Neural cell (in vitro differentiated cells): ENCODE measurements around the gene C1orf21. TPM values are rescaled to one million over a fixed set of nuclear protein-coding genes. Genes with fewer than 3 reads are reported as not detected.

ENCODE experiments used
- H2AFZ ChIP-seq: fragments of 200-600, 300-800 bp; sonication (generic), shearing (Covaris generic); 2 replicates; pipeline ENCODE4 v1.6.0; 2014; ENCODE audit warnings: low read depth, mild to moderate bottlenecking, antibody characterized with exemption, low read length, moderate library complexity
- H3F3A ChIP-seq: fragments of 200-600 bp; shearing (Covaris generic); 2 replicates; pipeline ENCODE4 v1.6.1; 2016; ENCODE audit warnings: mild to moderate bottlenecking, moderate library complexity, mixed read lengths, antibody characterized with exemption, low read length; ENCODE audit not compliant: insufficient read depth, poor library complexity, severe bottlenecking
- H3K27ac ChIP-seq: fragments of 200-600, 300-800 bp; sonication (generic), shearing (Covaris generic); 2 replicates; pipeline ENCODE4 v1.5.1; 2014; ENCODE audit warnings: mild to moderate bottlenecking, low read length, moderate library complexity
- H3K27me3 ChIP-seq: fragments of 300-800, 200-600 bp; sonication (generic), shearing (Covaris generic); 2 replicates; pipeline ENCODE4 v1.6.0; 2014; ENCODE audit warnings: mild to moderate bottlenecking, low read depth, low read length, moderate library complexity; ENCODE audit not compliant: insufficient read depth
- H3K36me3 ChIP-seq: fragments of 300-800, 200-600 bp; sonication (generic), shearing (Covaris generic); 2 replicates; pipeline ENCODE4 v1.5.1; 2014; ENCODE audit warnings: mild to moderate bottlenecking, antibody characterized with exemption, low read length, moderate library complexity; ENCODE audit not compliant: insufficient read depth
- H3K4me2 ChIP-seq: fragments of 300-800, 200-600 bp; sonication (generic), shearing (Covaris generic); 2 replicates; pipeline ENCODE4 v1.6.0; 2014; ENCODE audit warnings: mild to moderate bottlenecking, low read length
- H3K4me3 ChIP-seq: fragments of 300-800, 200-600 bp; sonication (generic), shearing (Covaris generic); 2 replicates; pipeline ENCODE4 v1.5.1; 2014; ENCODE audit warnings: mild to moderate bottlenecking, low read length, moderate library complexity
- H3K79me2 ChIP-seq: fragments of 200-600 bp; shearing (Covaris generic); replicated peaks from 2 replicates; pipeline ENCODE4 v1.6.0; 2014; ENCODE audit warnings: mild to moderate bottlenecking, low read length, moderate library complexity; ENCODE audit not compliant: insufficient read depth
- H3K9ac ChIP-seq: fragments of 300-800, 200-600 bp; sonication (generic), shearing (Covaris generic); 2 replicates; pipeline ENCODE4 v1.6.1; 2016; ENCODE audit warnings: mild to moderate bottlenecking, low read length, mixed read lengths
- H3K9me2 ChIP-seq: fragments of 200-600 bp; shearing (Covaris generic); 2 replicates; pipeline ENCODE4 v1.6.1; 2016; ENCODE audit warnings: mild to moderate bottlenecking, low read length, mixed read lengths; ENCODE audit not compliant: insufficient read depth
- H3K9me3 ChIP-seq: fragments of 200-600, 300-800 bp; sonication (generic), shearing (Covaris generic); 2 replicates; pipeline ENCODE4 v1.6.1; 2016; ENCODE audit warnings: mild to moderate bottlenecking, mixed run types, low read length, moderate library complexity, mixed read lengths
- H4K20me1 ChIP-seq: fragments of 200-600 bp; shearing (Covaris generic); 2 replicates; pipeline ENCODE4 v1.6.1; 2016; ENCODE audit warnings: mild to moderate bottlenecking, mixed run types; ENCODE audit not compliant: insufficient read depth
- EP300 ChIP-seq: fragments of 450-650 bp; conservative IDR thresholded peaks from 2 replicates; pipeline ENCODE4 v1.6.1; 2014; ENCODE audit warnings: antibody characterized with exemption, mild to moderate bottlenecking, moderate library complexity; ENCODE audit not compliant: poor library complexity, severe bottlenecking
- EZH2 ChIP-seq: fragments of 200-600, 300-800 bp; shearing (Covaris generic), sonication (generic); IDR thresholded peaks from 2 replicates; pipeline ENCODE4 v1.6.1; 2014; ENCODE audit warnings: antibody characterized with exemption, low read length, borderline replicate concordance, mild to moderate bottlenecking; ENCODE audit not compliant: insufficient read depth, poor library complexity, severe bottlenecking
- MXI1 ChIP-seq: fragments of 450-650 bp; conservative IDR thresholded peaks from 2 replicates; pipeline ENCODE4 v1.6.1; 2014; ENCODE audit warnings: antibody characterized with exemption, mild to moderate bottlenecking; ENCODE audit not compliant: poor library complexity, severe bottlenecking
- POLR2AphosphoS5 ChIP-seq: IDR thresholded peaks from 2 replicates; pipeline ENCODE4 v1.6.1; 2012
- RAD21 ChIP-seq: fragments of 450-650 bp; conservative IDR thresholded peaks from 2 replicates; pipeline ENCODE4 v1.6.1; 2014; ENCODE audit warnings: antibody characterized with exemption, mild to moderate bottlenecking, moderate library complexity
- SMC3 ChIP-seq: fragments of 450-650 bp; conservative IDR thresholded peaks from 2 replicates; pipeline ENCODE4 v1.6.1; 2014; ENCODE audit warnings: antibody characterized with exemption, mild to moderate bottlenecking, moderate library complexity; ENCODE audit not compliant: poor library complexity
- TAF1 ChIP-seq: IDR thresholded peaks from 2 replicates; pipeline ENCODE4 v1.6.1; 2012; ENCODE audit warnings: low read depth
- polyA plus RNA-seq: library from polyadenylated mRNA; depleted of rRNA; stranded (reverse); fragments of >200 nt; gene quantifications from 2 replicates; pipeline ENCODE4 v1.2.3, GENCODE V29; 2014
- TF ChIP-seq, protein P1 (sequence below): fragments of 450-650 bp; IDR thresholded peaks from 2 replicates; pipeline ENCODE4 v1.5.1; 2014; ENCODE audit warnings: antibody characterized with exemption, mild to moderate bottlenecking, moderate library complexity; ENCODE audit not compliant: poor library complexity, severe bottlenecking
- TF ChIP-seq, protein P2 (sequence below): IDR thresholded peaks from 2 replicates; pipeline ENCODE4 v1.6.1; 2012; ENCODE audit warnings: borderline replicate concordance

The C1orf21 gene
- polyA plus RNA-seq, 1 donor from 2014 or later: 21.1 TPM

DNA sequence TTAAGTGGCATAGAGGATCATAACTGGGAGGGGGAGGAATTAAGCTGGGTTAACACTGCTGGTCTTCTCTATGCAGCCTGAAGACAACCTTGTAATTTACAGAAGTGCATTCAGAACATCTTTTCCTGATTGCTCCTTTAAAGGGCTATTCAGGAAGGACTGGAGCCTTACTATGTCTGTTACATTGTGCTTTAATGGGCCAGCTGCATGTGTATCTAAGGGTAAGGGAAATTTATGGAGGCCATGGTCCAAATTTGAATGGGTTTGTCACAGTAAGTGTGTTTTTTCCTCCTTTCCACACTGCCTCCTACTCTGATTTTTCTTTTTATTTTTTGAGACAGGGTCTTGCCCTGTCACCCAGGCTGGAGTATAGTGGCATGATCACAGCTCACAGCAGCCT, 19.6 kb downstream of the C1orf21 start:
- Histone ChIP-seq H3K36me3 (no peaks in the 10 kb centered on the region), H3K9me3 (no peaks in the 10 kb centered on the region), H3K9me2 (no peaks in the 10 kb centered on the region), H3K4me2 (no peak overlapping the region), H2AFZ (no peak overlapping the region), H4K20me1 (no peaks in the 10 kb centered on the region), H3K27me3 (no peaks in the 10 kb centered on the region), H3K79me2 (peaks cover 1% of the 10 kb centered on the region), H3F3A (peaks cover 3% of the 10 kb centered on the region), H3K4me3 (no peak overlapping the region), H3K9ac (no peak overlapping the region), H3K27ac (no peak overlapping the region)
- TF ChIP-seq TAF1 (no peak), POLR2AphosphoS5 (no peak), RAD21 (no peak), MXI1 (no peak), EP300 (no peak), SMC3 (no peak), EZH2 (no peak)
- TF ChIP-seq, protein P1, sequence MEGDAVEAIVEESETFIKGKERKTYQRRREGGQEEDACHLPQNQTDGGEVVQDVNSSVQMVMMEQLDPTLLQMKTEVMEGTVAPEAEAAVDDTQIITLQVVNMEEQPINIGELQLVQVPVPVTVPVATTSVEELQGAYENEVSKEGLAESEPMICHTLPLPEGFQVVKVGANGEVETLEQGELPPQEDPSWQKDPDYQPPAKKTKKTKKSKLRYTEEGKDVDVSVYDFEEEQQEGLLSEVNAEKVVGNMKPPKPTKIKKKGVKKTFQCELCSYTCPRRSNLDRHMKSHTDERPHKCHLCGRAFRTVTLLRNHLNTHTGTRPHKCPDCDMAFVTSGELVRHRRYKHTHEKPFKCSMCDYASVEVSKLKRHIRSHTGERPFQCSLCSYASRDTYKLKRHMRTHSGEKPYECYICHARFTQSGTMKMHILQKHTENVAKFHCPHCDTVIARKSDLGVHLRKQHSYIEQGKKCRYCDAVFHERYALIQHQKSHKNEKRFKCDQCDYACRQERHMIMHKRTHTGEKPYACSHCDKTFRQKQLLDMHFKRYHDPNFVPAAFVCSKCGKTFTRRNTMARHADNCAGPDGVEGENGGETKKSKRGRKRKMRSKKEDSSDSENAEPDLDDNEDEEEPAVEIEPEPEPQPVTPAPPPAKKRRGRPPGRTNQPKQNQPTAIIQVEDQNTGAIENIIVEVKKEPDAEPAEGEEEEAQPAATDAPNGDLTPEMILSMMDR: no peak
- TF ChIP-seq, protein P2, sequence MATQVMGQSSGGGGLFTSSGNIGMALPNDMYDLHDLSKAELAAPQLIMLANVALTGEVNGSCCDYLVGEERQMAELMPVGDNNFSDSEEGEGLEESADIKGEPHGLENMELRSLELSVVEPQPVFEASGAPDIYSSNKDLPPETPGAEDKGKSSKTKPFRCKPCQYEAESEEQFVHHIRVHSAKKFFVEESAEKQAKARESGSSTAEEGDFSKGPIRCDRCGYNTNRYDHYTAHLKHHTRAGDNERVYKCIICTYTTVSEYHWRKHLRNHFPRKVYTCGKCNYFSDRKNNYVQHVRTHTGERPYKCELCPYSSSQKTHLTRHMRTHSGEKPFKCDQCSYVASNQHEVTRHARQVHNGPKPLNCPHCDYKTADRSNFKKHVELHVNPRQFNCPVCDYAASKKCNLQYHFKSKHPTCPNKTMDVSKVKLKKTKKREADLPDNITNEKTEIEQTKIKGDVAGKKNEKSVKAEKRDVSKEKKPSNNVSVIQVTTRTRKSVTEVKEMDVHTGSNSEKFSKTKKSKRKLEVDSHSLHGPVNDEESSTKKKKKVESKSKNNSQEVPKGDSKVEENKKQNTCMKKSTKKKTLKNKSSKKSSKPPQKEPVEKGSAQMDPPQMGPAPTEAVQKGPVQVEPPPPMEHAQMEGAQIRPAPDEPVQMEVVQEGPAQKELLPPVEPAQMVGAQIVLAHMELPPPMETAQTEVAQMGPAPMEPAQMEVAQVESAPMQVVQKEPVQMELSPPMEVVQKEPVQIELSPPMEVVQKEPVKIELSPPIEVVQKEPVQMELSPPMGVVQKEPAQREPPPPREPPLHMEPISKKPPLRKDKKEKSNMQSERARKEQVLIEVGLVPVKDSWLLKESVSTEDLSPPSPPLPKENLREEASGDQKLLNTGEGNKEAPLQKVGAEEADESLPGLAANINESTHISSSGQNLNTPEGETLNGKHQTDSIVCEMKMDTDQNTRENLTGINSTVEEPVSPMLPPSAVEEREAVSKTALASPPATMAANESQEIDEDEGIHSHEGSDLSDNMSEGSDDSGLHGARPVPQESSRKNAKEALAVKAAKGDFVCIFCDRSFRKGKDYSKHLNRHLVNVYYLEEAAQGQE: no peak

DNA sequence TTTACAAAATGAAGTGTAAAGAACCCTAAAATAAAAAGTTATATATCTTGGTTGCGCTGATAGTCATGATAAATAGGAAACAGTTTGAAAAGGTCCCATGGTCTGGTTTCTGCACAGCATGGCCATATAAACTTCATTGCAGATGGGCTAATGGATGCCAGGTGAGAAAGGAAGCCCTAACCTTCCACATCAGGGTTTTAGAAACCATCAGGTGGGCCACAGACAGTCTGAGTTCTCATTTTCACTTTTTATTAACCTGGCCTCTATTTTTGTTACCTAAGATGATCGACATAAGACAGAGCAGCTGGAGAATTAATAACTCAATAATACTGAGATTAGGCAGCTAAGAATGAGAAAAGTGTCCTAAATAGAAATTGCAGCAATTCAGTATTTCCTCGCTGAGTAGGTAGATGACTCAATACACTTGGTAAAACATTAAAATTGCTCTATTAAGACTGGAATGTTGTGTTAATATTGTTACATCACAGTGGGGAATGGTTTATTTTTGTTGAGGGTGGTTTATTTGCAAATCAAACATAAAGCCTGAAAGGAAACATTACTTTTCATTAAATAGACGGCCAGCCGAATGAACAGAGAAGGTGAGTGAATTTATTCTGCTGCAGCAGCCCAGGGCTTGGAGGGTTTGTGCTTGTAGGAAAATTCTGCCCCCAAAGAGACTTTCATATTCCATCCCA, 21.1 kb downstream of the C1orf21 start:
- no peaks in the 10 kb centered on the region for H3K9me3 ChIP-seq
- no peak overlapping the region for H3K4me3 ChIP-seq
- H2AFZ ChIP-seq: no peak overlapping the region
- H3K27me3 ChIP-seq: no peaks in the 10 kb centered on the region
- no peak overlapping the region for H3K4me2 ChIP-seq
- H3K36me3 ChIP-seq: no peaks in the 10 kb centered on the region
- no peaks in the 10 kb centered on the region for H3K9me2 ChIP-seq
- H3K9ac ChIP-seq: no peak overlapping the region
- H3K79me2 ChIP-seq: peaks cover 7% of the 10 kb centered on the region
- no peak overlapping the region for H3K27ac ChIP-seq
- TF ChIP-seq, protein P2: no peak
- TF ChIP-seq RAD21: no peak
- TF ChIP-seq EP300: no peak
- no peak for TF ChIP-seq TAF1
- TF ChIP-seq, protein P1: no peak
- no peak for TF ChIP-seq POLR2AphosphoS5
- no peak for TF ChIP-seq EZH2
- TF ChIP-seq MXI1: no peak
- TF ChIP-seq SMC3: no peak
- no peaks in the 10 kb centered on the region for H4K20me1 ChIP-seq
- peaks cover 3% of the 10 kb centered on the region for H3F3A ChIP-seq
